Neutrophil (primary cell): ENCODE data around the gene ANK3.

ENCODE experiments used
- H3K27ac ChIP-seq: fragments of 200-600 bp; sonication (generic); 2 replicates; pipeline ENCODE4 v1.5.1; 2016; ENCODE audit warnings: mild to moderate bottlenecking, moderate library complexity
- H3K27me3 ChIP-seq: fragments of 200-600 bp; sonication (generic); 2 replicates; pipeline ENCODE4 v1.6.0; 2016; ENCODE audit warnings: mild to moderate bottlenecking
- H3K36me3 ChIP-seq: fragments of 200-600 bp; sonication (generic); 2 replicates; pipeline ENCODE4 v1.5.1; 2017
- H3K4me1 ChIP-seq, 2 experiments: fragments of 200-600 bp in 1 of 2; sonication (generic) in 1 of 2; 1 replicate in 1 of 2; 2 replicates in 1 of 2; pipeline versions ENCODE4 v1.5.1 to v1.6.1; 2013 to 2016; ENCODE audit warnings: low read depth in 1 of 2, low read length in 1 of 2, mild to moderate bottlenecking in 1 of 2, moderate library complexity in 1 of 2; ENCODE audit not compliant: control insufficient read depth in 1 of 2, insufficient read depth in 1 of 2
- H3K4me3 ChIP-seq, 2 experiments: fragments of 200-600 bp in 1 of 2; sonication (generic) in 1 of 2; 1 replicate in 1 of 2; 2 replicates in 1 of 2; pipeline ENCODE4 v1.5.1; 2013 to 2016; ENCODE audit warnings: low read depth in 1 of 2, low read length in 1 of 2, mild to moderate bottlenecking in 1 of 2, moderate library complexity in 1 of 2
- H3K9me3 ChIP-seq: fragments of 200-600 bp; sonication (generic); 2 replicates; pipeline ENCODE4 v1.5.1; 2016
- TF ChIP-seq, protein P1 (sequence below): fragments of 200-600 bp; sonication (generic); IDR thresholded peaks from 2 replicates; pipeline ENCODE4 v1.5.1; 2016; ENCODE audit warnings: antibody characterized with exemption

The ANK3 gene

DNA sequence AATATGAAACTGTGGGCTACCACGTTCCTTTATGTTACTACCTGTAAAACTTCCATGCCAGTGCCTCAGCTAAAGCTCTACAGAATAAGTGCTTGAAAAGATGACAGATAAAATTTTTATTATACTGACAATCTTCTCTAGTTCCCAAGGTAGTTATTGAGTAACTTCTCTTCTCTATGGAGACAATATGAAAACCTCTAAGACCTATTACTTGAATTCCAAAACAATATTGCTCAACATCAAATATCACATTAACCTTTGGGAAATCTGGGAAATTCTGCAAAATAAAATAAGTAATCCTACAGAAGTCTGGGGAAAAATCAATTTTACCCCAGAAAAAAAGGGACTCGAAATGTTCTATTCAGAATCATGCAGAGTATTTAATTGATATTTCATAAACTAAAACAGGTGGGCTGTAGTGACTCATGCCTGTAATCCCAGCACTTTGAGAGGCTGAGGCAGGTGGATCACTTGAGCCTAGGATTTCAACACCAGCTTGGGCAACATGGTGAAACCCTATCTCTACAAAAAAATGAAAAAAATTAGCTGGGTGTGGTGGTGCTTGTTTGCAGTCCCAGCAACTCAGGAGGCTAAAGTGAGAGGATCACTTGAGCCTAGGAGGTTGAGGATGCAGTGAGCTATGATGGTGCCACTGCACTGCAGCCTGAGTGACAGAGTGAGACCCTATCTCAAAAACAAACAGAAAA is 23.8 kb upstream of the ANK3 start:
- no peak overlapping the region for H3K27ac ChIP-seq
- TF ChIP-seq, protein P1, sequence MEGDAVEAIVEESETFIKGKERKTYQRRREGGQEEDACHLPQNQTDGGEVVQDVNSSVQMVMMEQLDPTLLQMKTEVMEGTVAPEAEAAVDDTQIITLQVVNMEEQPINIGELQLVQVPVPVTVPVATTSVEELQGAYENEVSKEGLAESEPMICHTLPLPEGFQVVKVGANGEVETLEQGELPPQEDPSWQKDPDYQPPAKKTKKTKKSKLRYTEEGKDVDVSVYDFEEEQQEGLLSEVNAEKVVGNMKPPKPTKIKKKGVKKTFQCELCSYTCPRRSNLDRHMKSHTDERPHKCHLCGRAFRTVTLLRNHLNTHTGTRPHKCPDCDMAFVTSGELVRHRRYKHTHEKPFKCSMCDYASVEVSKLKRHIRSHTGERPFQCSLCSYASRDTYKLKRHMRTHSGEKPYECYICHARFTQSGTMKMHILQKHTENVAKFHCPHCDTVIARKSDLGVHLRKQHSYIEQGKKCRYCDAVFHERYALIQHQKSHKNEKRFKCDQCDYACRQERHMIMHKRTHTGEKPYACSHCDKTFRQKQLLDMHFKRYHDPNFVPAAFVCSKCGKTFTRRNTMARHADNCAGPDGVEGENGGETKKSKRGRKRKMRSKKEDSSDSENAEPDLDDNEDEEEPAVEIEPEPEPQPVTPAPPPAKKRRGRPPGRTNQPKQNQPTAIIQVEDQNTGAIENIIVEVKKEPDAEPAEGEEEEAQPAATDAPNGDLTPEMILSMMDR = no peak
- no peaks in the 10 kb centered on the region for H3K36me3 ChIP-seq
- H3K9me3 ChIP-seq = no peaks in the 10 kb centered on the region
- H3K4me3 ChIP-seq = no peak overlapping the region
- no peaks in the 10 kb centered on the region for H3K4me1 ChIP-seq
- no peaks in the 10 kb centered on the region for H3K27me3 ChIP-seq

- Histone ChIP-seq H3K9me3 (no peaks in the 10 kb centered on the region), H3K4me1 (no peaks in the 10 kb centered on the region), H3K27me3 (no peaks in the 10 kb centered on the region), H3K4me3 (no peak overlapping the region), H3K27ac (no peak overlapping the region), H3K36me3 (no peaks in the 10 kb centered on the region)
- TF ChIP-seq, protein P1 = no peak
Measured at GRCh38 chr10:60410970-60411369, 21.3 kb upstream of the ANK3 start.

- H3K27ac ChIP-seq = no peak overlapping the region
- no peaks in the 10 kb centered on the region for H3K4me1 ChIP-seq
- no peaks in the 10 kb centered on the region for H3K36me3 ChIP-seq
- H3K9me3 ChIP-seq = no peaks in the 10 kb centered on the region
- H3K27me3 ChIP-seq = no peaks in the 10 kb centered on the region
- H3K4me3 ChIP-seq = no peak overlapping the region
- TF ChIP-seq, protein P1 = no peak
Measured at GRCh38 chr10:60409202-60409601, 19.5 kb upstream of the ANK3 start.

DNA sequence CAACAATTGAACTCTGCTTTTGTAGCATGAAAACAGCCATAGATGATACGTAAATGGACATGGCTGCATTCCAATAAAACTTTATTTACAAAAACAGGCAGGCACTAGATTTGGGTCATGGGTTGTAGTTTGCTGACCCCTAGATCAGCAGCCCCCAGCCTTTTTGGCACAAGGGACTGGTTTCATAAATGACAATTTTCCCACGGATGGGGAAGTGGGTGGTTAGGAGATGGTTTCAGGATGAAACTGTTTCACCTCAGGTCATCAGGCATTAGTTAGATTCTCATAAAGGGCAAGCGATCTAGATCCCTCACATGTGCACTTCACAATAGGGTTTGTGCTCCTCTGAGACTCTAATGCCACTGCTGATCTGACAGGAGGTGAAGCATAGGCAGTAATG is 16.5 kb upstream of the ANK3 start:
- TF ChIP-seq, protein P1 = no peak

GRCh38 chr10:60405172-60405571 is 15.5 kb upstream of the ANK3 start:
- H3K36me3 ChIP-seq = no peaks in the 10 kb centered on the region
- H3K9me3 ChIP-seq = no peaks in the 10 kb centered on the region
- TF ChIP-seq, protein P1 = no peak

More for the DNA sequence above, 16.5 kb upstream of the ANK3 start:
- Histone ChIP-seq H3K4me1 (no peaks in the 10 kb centered on the region), H3K27ac (no peak overlapping the region), H3K36me3 (no peaks in the 10 kb centered on the region), H3K27me3 (no peaks in the 10 kb centered on the region), H3K4me3 (no peak overlapping the region), H3K9me3 (no peaks in the 10 kb centered on the region)

More at GRCh38 chr10:60405172-60405571, 15.5 kb upstream of the ANK3 start:
- Histone ChIP-seq H3K4me3 (no peak overlapping the region), H3K27ac (no peak overlapping the region), H3K27me3 (no peaks in the 10 kb centered on the region), H3K4me1 (no peaks in the 10 kb centered on the region)
